HepG2 (cell line): ENCODE results near the gene C10orf90. TPM values are rescaled to one million over a fixed set of nuclear protein-coding genes. Genes with fewer than 3 reads are reported as not detected.

Experiments
- ATAC-seq: fragments of 200-7000 bp; cut with Tn5 transposase; 3 replicates; pipeline ENCODE4 v1.9.1; 2020; ENCODE audit warnings: mild to moderate bottlenecking, moderate library complexity
- BruUV-seq: library from RNA; stranded (reverse); fragments of 400-500 nt; replicated peaks from 2 replicates; lab custom pipeline; 2021; lab: Mats Ljungman, UMichigan
- CTCF ChIA-PET: fragments of 300-600 bp; formaldehyde crosslinking; extraction: SDS; loops from one replicate; lab custom pipeline; 2021; ENCODE audit warnings: low total read pairs, inconsistent platforms, low intra/inter-chr PET ratio; lab: Yijun Ruan, JAX
- POLR2A ChIA-PET: fragments of 350-600 bp; sonication (Branson Sonifier 250); formaldehyde crosslinking; loops from one replicate; lab custom pipeline; 2020; ENCODE audit warnings: antibody characterized with exemption, inconsistent platforms; lab: Yijun Ruan, JAX
- DNase-seq: peaks from one replicate; pipeline ENCODE4 v3.0.0-alpha.2; 2015; ENCODE audit warnings: low spot score
- FAIRE-seq: peaks from 3 replicates; lab custom pipeline; 2011; peaks lifted over from hg19 to GRCh38; lab: Jason Lieb, UNC
- H2AFZ ChIP-seq: one replicate; pipeline ENCODE4 v1.6.1; 2011; ENCODE audit warnings: low read length, inconsistent platforms
- H3K27ac ChIP-seq: fragments of 300-600 bp; 3 replicates; pipeline ENCODE4 v1.8.0; 2011; ENCODE audit warnings: mixed run types, mild to moderate bottlenecking, mixed read lengths, low read length, inconsistent platforms; ENCODE audit not compliant: insufficient read depth; ENCODE audit errors: extremely low read length
- H3K27me3 ChIP-seq, 2 experiments: fragments of 200-600 bp in 1 of 2; 2 replicates in 1 of 2; 3 replicates in 1 of 2; pipeline versions ENCODE4 v1.6.0 to v1.8.0; 2011; ENCODE audit warnings: low read length in 2 of 2, mild to moderate bottlenecking in 2 of 2, moderate library complexity in 2 of 2, inconsistent platforms in 1 of 2; ENCODE audit not compliant: insufficient read depth in 2 of 2, control insufficient read depth in 1 of 2
- H3K36me3 ChIP-seq, 2 experiments: fragments of 200-600 bp in 1 of 2; replicated peaks in 1 of 2; 2 replicates in 1 of 2; 3 replicates in 1 of 2; pipeline versions ENCODE4 v1.5.1 to v1.8.0; 2011; ENCODE audit warnings: low read length in 2 of 2, inconsistent platforms in 1 of 2; ENCODE audit not compliant: insufficient read depth in 2 of 2, control insufficient read depth in 1 of 2
- H3K4me1 ChIP-seq: 2 replicates; pipeline ENCODE4 v1.5.1; 2012; ENCODE audit warnings: low read length, inconsistent platforms; ENCODE audit not compliant: insufficient read depth
- H3K4me2 ChIP-seq: 2 replicates; pipeline ENCODE4 v1.6.0; 2011; ENCODE audit warnings: low read depth, low read length, inconsistent platforms
- H3K4me3 ChIP-seq, 3 experiments: fragments of 200-600 bp in 1 of 3; sonication (generic), shearing (Covaris generic) in 1 of 3; replicated peaks in 1 of 3; 2 replicates each; pipeline ENCODE4 v1.5.1; 2011 to 2016; ENCODE audit warnings: low read length in 3 of 3, inconsistent platforms in 2 of 3, low read depth in 2 of 3, mild to moderate bottlenecking in 2 of 3, control low read depth in 1 of 3, mixed read lengths in 1 of 3; ENCODE audit not compliant: insufficient read depth in 1 of 3
- H3K79me2 ChIP-seq: one replicate; pipeline ENCODE4 v1.6.1; 2011; ENCODE audit warnings: low read length, inconsistent platforms; ENCODE audit not compliant: insufficient read depth
- H3K9ac ChIP-seq: 2 replicates; pipeline ENCODE4 v1.6.0; 2011; ENCODE audit warnings: mild to moderate bottlenecking, low read depth, low read length, inconsistent platforms; ENCODE audit not compliant: insufficient read depth
- H3K9me3 ChIP-seq: 2 replicates; pipeline ENCODE4 v1.5.1; 2012; ENCODE audit warnings: mild to moderate bottlenecking, low read length
- H4K20me1 ChIP-seq: 2 replicates; pipeline ENCODE4 v1.6.0; 2011; ENCODE audit warnings: inconsistent platforms, mild to moderate bottlenecking, low read length, moderate library complexity; ENCODE audit not compliant: insufficient read depth
- FOXA1 ChIP-seq, 2 experiments: fragments of 450-650 bp in 1 of 2; sonication (generic) in 1 of 2; formaldehyde crosslinking in 1 of 2; IDR thresholded peaks; 2 replicates each; pipeline versions ENCODE4 v1.4.0 to v1.6.1; 2016 to 2020; ENCODE audit warnings: missing genetic modification reagents in 1 of 2
- HDAC6 ChIP-seq: fragments of 200-600 bp; sonication (generic); IDR thresholded peaks from 2 replicates; pipeline ENCODE4 v1.7.0; 2017; ENCODE audit warnings: mild to moderate bottlenecking, antibody characterized with exemption, low read length, low read depth
- SPEN ChIP-seq: sonication (generic); formaldehyde crosslinking; IDR thresholded peaks from 2 replicates; pipeline ENCODE4 v1.5.1; 2020; ENCODE audit warnings: low read depth, mild to moderate bottlenecking, missing genetic modification reagents
- ZNF670 ChIP-seq: sonication (generic); formaldehyde crosslinking; IDR thresholded peaks from 2 replicates; pipeline ENCODE4 v1.8.0; 2022; ENCODE audit warnings: mild to moderate bottlenecking, missing genetic modification reagents, borderline replicate concordance
- WGBS: methylation state at CpG from one replicate; pipeline ENCODE4 v1.1.6; 2017; ENCODE audit warnings: low lambda C conversion rate; 5-methylcytosine and 5-hydroxymethylcytosine counted together
- in situ Hi-C: cut with HindIII; loops from 2 replicates; pipeline ENCODE4 v1.10.0; 2017; ENCODE audit warnings: low pct_unique_long_range_greater_than_20kb; ENCODE audit not compliant: extremely low pct_ligation_motif_present
- intact Hi-C: fragments of 100-400 bp; cut with micrococcal nuclease; formaldehyde crosslinking; loops from one replicate; pipeline ENCODE4 v1.10.0; 2022; ENCODE audit not compliant: unreplicated experiment
- polyA plus RNA-seq, 8 experiments: library from polyadenylated mRNA; depleted of rRNA in 3 of 8; stranded (reverse) in 7 of 8; unstranded in 1 of 8; fragments of >200 nt; fragmentation: Illumina TruSeq in 4 of 8; extraction: Trizol in 4 of 8; gene quantifications; 2 replicates each; pipeline versions ENCODE4 v1.2.1 to v1.2.3, GENCODE V29; 2011 to 2016; ENCODE audit warnings: low read depth in 4 of 8, missing spikeins in 1 of 8, mixed read lengths in 1 of 8; ENCODE audit not compliant: insufficient read depth in 1 of 8
- total RNA-seq, 5 experiments: library from RNA; depleted of rRNA; stranded (reverse); fragments of >200 nt; fragmentation: Illumina TruSeq; extraction: Trizol; gene quantifications; 2 replicates each; pipeline ENCODE4 v1.2.3, GENCODE V29; 2016; ENCODE audit warnings: low read depth in 1 of 5
- TF ChIP-seq, protein P1 (sequence below): sonication (generic); formaldehyde crosslinking; IDR thresholded peaks from 2 replicates; pipeline ENCODE4 v1.4.0; 2020; ENCODE audit warnings: mild to moderate bottlenecking, missing genetic modification reagents, borderline replicate concordance

The C10orf90 gene
- total and polyA plus RNA-seq, 2 of the 13 experiments (the other 11 are each of a cell fraction or from before 2014, with no cell fraction given): not detected

DNA sequence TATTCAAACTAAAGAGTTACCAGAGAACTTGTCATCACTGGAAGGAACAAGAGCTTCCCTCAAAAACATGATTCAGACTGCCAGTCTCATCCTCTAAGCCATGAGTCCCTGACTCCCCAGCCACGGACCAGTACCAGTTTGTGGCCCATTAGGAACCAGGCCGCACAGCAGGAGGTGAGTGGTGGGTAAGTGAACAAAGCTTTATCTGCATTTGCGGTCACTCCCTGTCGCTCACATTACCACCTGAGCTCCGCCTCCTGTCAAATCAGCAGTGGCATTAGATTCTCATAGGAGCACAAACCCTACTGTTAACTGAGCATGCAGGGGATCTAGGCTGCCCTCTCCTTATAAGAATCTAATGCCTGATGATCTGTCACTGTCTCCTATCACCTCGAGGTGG lies 42.2 kb upstream of the C10orf90 start:
- POLR2A ChIA-PET: no interaction called here
- Histone ChIP-seq H4K20me1 (no peaks in the 10 kb centered on the region), H3K9me3 (no peaks in the 10 kb centered on the region)
- WGBS: 0% methylated on average over 3 of the region's 6 CpGs
- TF ChIP-seq, protein P1, sequence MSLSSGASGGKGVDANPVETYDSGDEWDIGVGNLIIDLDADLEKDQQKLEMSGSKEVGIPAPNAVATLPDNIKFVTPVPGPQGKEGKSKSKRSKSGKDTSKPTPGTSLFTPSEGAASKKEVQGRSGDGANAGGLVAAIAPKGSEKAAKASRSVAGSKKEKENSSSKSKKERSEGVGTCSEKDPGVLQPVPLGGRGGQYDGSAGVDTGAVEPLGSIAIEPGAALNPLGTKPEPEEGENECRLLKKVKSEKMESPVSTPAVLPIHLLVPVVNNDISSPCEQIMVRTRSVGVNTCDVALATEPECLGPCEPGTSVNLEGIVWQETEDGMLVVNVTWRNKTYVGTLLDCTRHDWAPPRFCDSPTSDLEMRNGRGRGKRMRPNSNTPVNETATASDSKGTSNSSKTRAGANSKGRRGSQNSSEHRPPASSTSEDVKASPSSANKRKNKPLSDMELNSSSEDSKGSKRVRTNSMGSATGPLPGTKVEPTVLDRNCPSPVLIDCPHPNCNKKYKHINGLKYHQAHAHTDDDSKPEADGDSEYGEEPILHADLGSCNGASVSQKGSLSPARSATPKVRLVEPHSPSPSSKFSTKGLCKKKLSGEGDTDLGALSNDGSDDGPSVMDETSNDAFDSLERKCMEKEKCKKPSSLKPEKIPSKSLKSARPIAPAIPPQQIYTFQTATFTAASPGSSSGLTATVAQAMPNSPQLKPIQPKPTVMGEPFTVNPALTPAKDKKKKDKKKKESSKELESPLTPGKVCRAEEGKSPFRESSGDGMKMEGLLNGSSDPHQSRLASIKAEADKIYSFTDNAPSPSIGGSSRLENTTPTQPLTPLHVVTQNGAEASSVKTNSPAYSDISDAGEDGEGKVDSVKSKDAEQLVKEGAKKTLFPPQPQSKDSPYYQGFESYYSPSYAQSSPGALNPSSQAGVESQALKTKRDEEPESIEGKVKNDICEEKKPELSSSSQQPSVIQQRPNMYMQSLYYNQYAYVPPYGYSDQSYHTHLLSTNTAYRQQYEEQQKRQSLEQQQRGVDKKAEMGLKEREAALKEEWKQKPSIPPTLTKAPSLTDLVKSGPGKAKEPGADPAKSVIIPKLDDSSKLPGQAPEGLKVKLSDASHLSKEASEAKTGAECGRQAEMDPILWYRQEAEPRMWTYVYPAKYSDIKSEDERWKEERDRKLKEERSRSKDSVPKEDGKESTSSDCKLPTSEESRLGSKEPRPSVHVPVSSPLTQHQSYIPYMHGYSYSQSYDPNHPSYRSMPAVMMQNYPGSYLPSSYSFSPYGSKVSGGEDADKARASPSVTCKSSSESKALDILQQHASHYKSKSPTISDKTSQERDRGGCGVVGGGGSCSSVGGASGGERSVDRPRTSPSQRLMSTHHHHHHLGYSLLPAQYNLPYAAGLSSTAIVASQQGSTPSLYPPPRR (CRISPR knock-in tag): no peak
- no peak for TF ChIP-seq HDAC6
- TF ChIP-seq FOXA1 (IDR thresholded peaks at IDR 0.05): no peak
- TF ChIP-seq FOXA1 (CRISPR knock-in tag; IDR thresholded peaks at IDR 0.05): no peak
- no peak for TF ChIP-seq SPEN
- TF ChIP-seq ZNF670 (CRISPR knock-in tag): no peak
- TF ChIP-seq, all 625 proteins: peak for 0
- DNase-seq (no peak), FAIRE-seq (no peak), ATAC-seq (no peak)
- in situ Hi-C loops: no loop called here
- intact Hi-C loops: no loop called here
- no peak overlapping the region for H3K4me2 ChIP-seq
- no TSS peak for BruUV-seq
- CTCF ChIA-PET: no interaction called here
- H3K4me1 ChIP-seq: no peaks in the 10 kb centered on the region
- no peak overlapping the region for H3K27ac ChIP-seq
- no peaks in the 10 kb centered on the region for H3K36me3 ChIP-seq
- H3K9ac ChIP-seq: no peak overlapping the region
- no peaks in the 10 kb centered on the region for H3K79me2 ChIP-seq
- H3K27me3 ChIP-seq: peaks cover 0 to 15% of the 10 kb centered on the region in 2 experiments; a peak in 1 of 5 replicates
- no peak overlapping the region for H3K4me3 ChIP-seq
- no peak overlapping the region for H2AFZ ChIP-seq
